CD14-positive monocyte (primary cell): ENCODE results near the gene SLC17A1. TPM values are rescaled to one million over a fixed set of nuclear protein-coding genes. Genes with fewer than 3 reads are reported as not detected.

Source experiments
- DNase-seq, 3 donors: peaks; one replicate each; pipeline ENCODE4 v3.0.0-alpha.2; 2011 to 2022
- H2AFZ ChIP-seq: 2 replicates; pipeline ENCODE4 v1.6.0; 2012; ENCODE audit warnings: mild to moderate bottlenecking, low read depth, low read length, inconsistent platforms; ENCODE audit not compliant: insufficient read depth, poor library complexity, severe bottlenecking
- H3K27ac ChIP-seq, 2 donors: 1 replicate in 1 of 2; 2 replicates in 1 of 2; pipeline ENCODE4 v1.5.1; 2012 to 2013; ENCODE audit warnings: low read length in 2 of 2, control low read depth in 1 of 2, inconsistent platforms in 1 of 2, low read depth in 1 of 2, mild to moderate bottlenecking in 1 of 2
- H3K27me3 ChIP-seq, 2 donors: one replicate each; pipeline versions ENCODE4 v1.6.0 to v1.6.1; 2011 to 2013; ENCODE audit warnings: low read length in 2 of 2; ENCODE audit not compliant: control insufficient read depth in 2 of 2, insufficient read depth in 2 of 2
- H3K36me3 ChIP-seq, 2 donors: replicated peaks in 1 of 2; 1 replicate in 1 of 2; 2 replicates in 1 of 2; pipeline versions ENCODE4 v1.5.1 to v1.6.1; 2012 to 2013; ENCODE audit warnings: low read length in 2 of 2, control low read depth in 1 of 2, inconsistent platforms in 1 of 2, mild to moderate bottlenecking in 1 of 2; ENCODE audit not compliant: insufficient read depth in 2 of 2, control insufficient read depth in 1 of 2
- H3K4me1 ChIP-seq, 2 donors: 1 replicate in 1 of 2; 2 replicates in 1 of 2; pipeline versions ENCODE4 v1.5.1 to v1.6.1; 2012 to 2013; ENCODE audit warnings: low read length in 2 of 2, control low read depth in 1 of 2, inconsistent platforms in 1 of 2, mild to moderate bottlenecking in 1 of 2, moderate library complexity in 1 of 2; ENCODE audit not compliant: insufficient read depth in 2 of 2, control insufficient read depth in 1 of 2
- H3K4me2 ChIP-seq: replicated peaks from 2 replicates; pipeline ENCODE3; 2012; ENCODE audit warnings: low read length, moderate library complexity, mild to moderate bottlenecking; ENCODE audit not compliant: poor library complexity, severe bottlenecking; ENCODE audit errors: extremely low read depth
- H3K4me3 ChIP-seq, 3 experiments: fragments of 200-600 bp in 1 of 3; sonication (generic) in 1 of 3; replicated peaks in 1 of 3; 1 replicate in 2 of 3; 2 replicates in 1 of 3; pipeline ENCODE4 v1.5.1; 2011 to 2013; ENCODE audit warnings: low read length in 3 of 3, mild to moderate bottlenecking in 3 of 3, control low read depth in 2 of 3, low read depth in 2 of 3, inconsistent platforms in 1 of 3, moderate library complexity in 1 of 3
- H3K79me2 ChIP-seq: 2 replicates; pipeline ENCODE4 v1.6.0; 2012; ENCODE audit warnings: mild to moderate bottlenecking, control low read depth, inconsistent platforms, low read length, moderate library complexity; ENCODE audit not compliant: insufficient read depth
- H3K9ac ChIP-seq: 2 replicates; pipeline ENCODE4 v1.6.0; 2017; ENCODE audit warnings: low read length, mild to moderate bottlenecking; ENCODE audit not compliant: insufficient read depth, poor library complexity, severe bottlenecking
- H3K9me3 ChIP-seq, 2 donors: replicated peaks in 1 of 2; 1 replicate in 1 of 2; 2 replicates in 1 of 2; pipeline versions ENCODE4 v1.5.1 to v1.6.1; 2012 to 2013; ENCODE audit warnings: low read length in 2 of 2, control low read depth in 1 of 2; ENCODE audit not compliant: control insufficient read depth in 1 of 2, insufficient read depth in 1 of 2
- H4K20me1 ChIP-seq: 2 replicates; pipeline ENCODE4 v1.6.0; 2012; ENCODE audit warnings: mild to moderate bottlenecking, low read length, control low read depth, moderate library complexity; ENCODE audit not compliant: insufficient read depth
- H3K27ac Mint-ChIP-seq, 7 donors: one replicate each; pipeline ENCODE4 v1.8.0; 2020; ENCODE audit warnings: mild to moderate bottlenecking in 7 of 7, mixed read lengths in 7 of 7, moderate library complexity in 6 of 7, inconsistent platforms in 2 of 7
- H3K27me3 Mint-ChIP-seq, 3 donors: one replicate each; pipeline ENCODE4 v1.8.0; 2021 to 2022; ENCODE audit warnings: low read depth in 3 of 3, mild to moderate bottlenecking in 3 of 3, mixed read lengths in 3 of 3, moderate library complexity in 3 of 3, inconsistent platforms in 1 of 3
- H3K36me3 Mint-ChIP-seq, 2 donors: one replicate each; pipeline ENCODE4 v1.8.0; 2020; ENCODE audit warnings: mixed read lengths in 2 of 2, inconsistent platforms in 1 of 2, mild to moderate bottlenecking in 1 of 2
- H3K4me1 Mint-ChIP-seq: one replicate; pipeline ENCODE4 v1.8.0; 2020; ENCODE audit warnings: mild to moderate bottlenecking, mixed read lengths
- H3K4me3 Mint-ChIP-seq, 2 donors: one replicate each; pipeline ENCODE4 v1.8.0; 2020; ENCODE audit warnings: mild to moderate bottlenecking in 2 of 2, mixed read lengths in 2 of 2, moderate library complexity in 1 of 2
- H3K9me3 Mint-ChIP-seq, 7 donors: one replicate each; pipeline ENCODE4 v1.8.0; 2020 to 2022; ENCODE audit warnings: mixed read lengths in 7 of 7, mild to moderate bottlenecking in 6 of 7, moderate library complexity in 6 of 7, inconsistent platforms in 2 of 7
- CTCF ChIP-seq: fragments of 200-600 bp; IDR thresholded peaks from one replicate; pipeline ENCODE4 v1.8.0; 2022; ENCODE audit warnings: antibody characterized with exemption, mild to moderate bottlenecking
- WGBS: methylation state at CpG from one replicate; pipeline ENCODE4 v1.1.5; 2013; ENCODE audit warnings: missing lambda C conversion rate; ENCODE audit not compliant: insufficient coverage; 5-methylcytosine and 5-hydroxymethylcytosine counted together
- intact Hi-C, 2 donors: fragments of 100-400 bp; cut with micrococcal nuclease; formaldehyde crosslinking; loops; one replicate each; pipeline versions ENCODE4 v1.15.0 to v1.15.1; 2023
- polyA plus RNA-seq, 3 donors: library from polyadenylated mRNA; depleted of rRNA in 1 of 3; unstranded in 2 of 3; stranded (reverse) in 1 of 3; fragments of 300-500 nt in 2 of 3; fragments of >200 nt in 1 of 3; fragmentation: Illumina TruSeq in 2 of 3; gene quantifications; 1 replicate in 2 of 3; 2 replicates in 1 of 3; pipeline ENCODE4 v1.2.3, GENCODE V29; 2012 to 2021

SLC17A1 gene
- polyA plus RNA-seq, 3 donors: not detected

GRCh38 chr6:25862199-25862598 lies 30.3 kb upstream of the SLC17A1 start:
- no peaks in the 10 kb centered on the region for H3K4me1 ChIP-seq
- Mint-ChIP-seq H3K9me3 (peaks cover 0 to 2% (median 0%) of the 10 kb centered on the region in 7 donors), H3K4me3 (no peak overlapping the region), H3K36me3 (no peaks in the 10 kb centered on the region), H3K27me3 (no peaks in the 10 kb centered on the region), H3K4me1 (peaks cover 7% of the 10 kb centered on the region), H3K27ac (no peak overlapping the region)
- TF ChIP-seq CTCF: no peak
- no peak overlapping the region for H3K4me2 ChIP-seq
- no peak overlapping the region for H3K4me3 ChIP-seq
- no peak overlapping the region for H3K27ac ChIP-seq
- DNase-seq: no peak
- H2AFZ ChIP-seq: no peak overlapping the region
- no peaks in the 10 kb centered on the region for H3K36me3 ChIP-seq
- H3K9ac ChIP-seq: no peak overlapping the region
- 80% methylated on average over 1 of the region's 4 CpGs for WGBS
- no peaks in the 10 kb centered on the region for H3K27me3 ChIP-seq
- intact Hi-C loops: no loop called here
- H3K79me2 ChIP-seq: no peaks in the 10 kb centered on the region
- H4K20me1 ChIP-seq: no peaks in the 10 kb centered on the region
- H3K9me3 ChIP-seq: no peaks in the 10 kb centered on the region

GRCh38 chr6:25852756-25853155 lies 20.9 kb upstream of the SLC17A1 start:
- Mint-ChIP-seq H3K4me3 (no peak overlapping the region), H3K4me1 (no peaks in the 10 kb centered on the region), H3K9me3 (peaks cover 0 to 3% (median 0%) of the 10 kb centered on the region in 7 donors), H3K36me3 (no peaks in the 10 kb centered on the region), H3K27ac (no peak overlapping the region), H3K27me3 (peaks cover 0 to 3% (median 1%) of the 10 kb centered on the region in 3 donors)
- Histone ChIP-seq H3K36me3 (no peaks in the 10 kb centered on the region), H3K9me3 (no peaks in the 10 kb centered on the region), H3K27me3 (no peaks in the 10 kb centered on the region), H3K9ac (no peak overlapping the region), H4K20me1 (no peaks in the 10 kb centered on the region), H3K79me2 (no peaks in the 10 kb centered on the region), H3K27ac (no peak overlapping the region), H3K4me2 (no peak overlapping the region), H3K4me3 (no peak overlapping the region), H3K4me1 (no peaks in the 10 kb centered on the region), H2AFZ (no peak overlapping the region)
- no peak for TF ChIP-seq CTCF
- DNase-seq: no peak
- intact Hi-C loops: no loop called here
